Stimulated activated CD8-positive, alpha-beta memory T cell treated with anti-CD3 and anti-CD28 coated beads, Interleukin-2, amount 100 ng/mL, for 1 hour (primary cell): ENCODE results near the gene LPAR3.

Source experiments
- DNase-seq, 2 donors: peaks; one replicate each; pipeline ENCODE4 v3.0.0-alpha.2; 2020; ENCODE audit warnings: low read depth in 2 of 2

The LPAR3 gene

GRCh38 chr1:84856726-84857270 lies 36.2 kb downstream of the LPAR3 start:
- DNase-seq: no peak

- DNase-seq: no peak
Measured at GRCh38 chr1:84855691-84856630, 37.0 kb downstream of the LPAR3 start.

GRCh38 chr1:84855168-84855567 lies 37.8 kb downstream of the LPAR3 start:
- DNase-seq: no peak

- no peak for DNase-seq
Measured at GRCh38 chr1:84853741-84854721, 39.0 kb downstream of the LPAR3 start.

GRCh38 chr1:84851839-84852238 lies 41.2 kb downstream of the LPAR3 start:
- no peak for DNase-seq

GRCh38 chr1:84849357-84849975 lies 43.5 kb downstream of the LPAR3 start:
- no peak for DNase-seq

- no peak for DNase-seq
Measured at GRCh38 chr1:84847253-84848250, 45.5 kb downstream of the LPAR3 start.

GRCh38 chr1:84846387-84846786 lies 46.6 kb downstream of the LPAR3 start:
- DNase-seq: no peak

- no peak for DNase-seq
Measured at GRCh38 chr1:84845357-84845756, 47.6 kb downstream of the LPAR3 start.

GRCh38 chr1:84844094-84844493 lies 48.9 kb downstream of the LPAR3 start:
- no peak for DNase-seq

- DNase-seq: no peak
Measured at GRCh38 chr1:84842748-84843231, 50.2 kb downstream of the LPAR3 start.

GRCh38 chr1:84841971-84842370 lies 51.0 kb downstream of the LPAR3 start:
- no peak for DNase-seq

- DNase-seq: no peak
Measured at GRCh38 chr1:84840346-84840745, 52.7 kb downstream of the LPAR3 start.

GRCh38 chr1:84839544-84839943 lies 53.5 kb downstream of the LPAR3 start:
- no peak for DNase-seq

- no peak for DNase-seq
Measured at GRCh38 chr1:84836145-84836544, 56.9 kb downstream of the LPAR3 start.

GRCh38 chr1:84835169-84835568 lies 57.8 kb downstream of the LPAR3 start:
- no peak for DNase-seq

- no peak for DNase-seq
Measured at GRCh38 chr1:84834419-84835064, 58.5 kb downstream of the LPAR3 start.

GRCh38 chr1:84833194-84833593 lies 59.8 kb downstream of the LPAR3 start:
- no peak for DNase-seq

GRCh38 chr1:84830136-84830535 lies 62.9 kb downstream of the LPAR3 start:
- DNase-seq: no peak

GRCh38 chr1:84827976-84828375 lies 65.0 kb downstream of the LPAR3 start:
- DNase-seq: no peak
